ENCODE measurements around the gene MAP3K5. TPM values are rescaled to one million over a fixed set of nuclear protein-coding genes. Genes with fewer than 3 reads are reported as not detected.

Gene MAP3K5
- total RNA-seq, 2 donors from 2014 or later, result 65.7 to 98.4 TPM

DNA sequence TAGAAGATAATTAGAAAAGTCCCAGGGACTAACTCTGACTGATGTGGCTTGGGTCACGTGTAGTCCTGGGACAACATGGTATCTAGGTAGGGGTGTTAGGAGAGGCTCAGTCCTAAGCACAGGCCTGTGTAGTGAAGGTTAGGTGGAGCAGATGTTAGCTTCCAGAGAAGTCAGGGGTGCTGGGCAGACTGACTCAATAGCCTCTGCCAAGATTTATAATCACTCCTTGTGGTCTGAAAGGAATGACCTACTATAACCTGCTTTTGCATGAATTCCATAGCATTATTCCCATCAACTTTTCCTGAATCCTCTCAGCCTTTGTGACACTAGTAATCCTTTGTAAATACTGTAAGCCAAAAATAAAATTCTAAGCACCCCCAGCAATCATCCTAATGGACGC, 19.9 kb upstream of the MAP3K5 start:
- Histone ChIP-seq H3K4me3 (no peak overlapping the region), H3K4me1 (replicated peaks) (no peaks in the 10 kb centered on the region), H3K36me3 (no peaks in the 10 kb centered on the region), H3K27ac (no peak overlapping the region), H3K27me3 (replicated peaks; ENCODE audit: insufficient read depth) (no peaks in the 10 kb centered on the region), H3K9me3 (no peaks in the 10 kb centered on the region)
- intact Hi-C loops (cut with DNase I), result no loop called here
- WGBS, result 90% methylated on average over 2 of the region's 2 CpGs
- DNase-seq (ENCODE audit: low spot score), result no peak
- TF ChIP-seq CTCF (IDR thresholded peaks at IDR 0.05), result no peak
- no peak for TF ChIP-seq POLR2AphosphoS5 (IDR thresholded peaks at IDR 0.05)
- TF ChIP-seq POLR2A (IDR thresholded peaks at IDR 0.05), result no peak

- DNase-seq (ENCODE audit: low spot score), result no peak
- Histone ChIP-seq H3K9me3 (no peaks in the 10 kb centered on the region), H3K36me3 (no peaks in the 10 kb centered on the region), H3K27me3 (replicated peaks; ENCODE audit: insufficient read depth) (no peaks in the 10 kb centered on the region), H3K4me3 (no peak overlapping the region), H3K27ac (no peak overlapping the region), H3K4me1 (replicated peaks) (no peaks in the 10 kb centered on the region)
- intact Hi-C loops (cut with DNase I), result no loop called here
- TF ChIP-seq POLR2A (IDR thresholded peaks at IDR 0.05) (no peak), POLR2AphosphoS5 (IDR thresholded peaks at IDR 0.05) (no peak)
Observed at GRCh38 chr6:136811272-136811671, 19.0 kb upstream of the MAP3K5 start.

DNA sequence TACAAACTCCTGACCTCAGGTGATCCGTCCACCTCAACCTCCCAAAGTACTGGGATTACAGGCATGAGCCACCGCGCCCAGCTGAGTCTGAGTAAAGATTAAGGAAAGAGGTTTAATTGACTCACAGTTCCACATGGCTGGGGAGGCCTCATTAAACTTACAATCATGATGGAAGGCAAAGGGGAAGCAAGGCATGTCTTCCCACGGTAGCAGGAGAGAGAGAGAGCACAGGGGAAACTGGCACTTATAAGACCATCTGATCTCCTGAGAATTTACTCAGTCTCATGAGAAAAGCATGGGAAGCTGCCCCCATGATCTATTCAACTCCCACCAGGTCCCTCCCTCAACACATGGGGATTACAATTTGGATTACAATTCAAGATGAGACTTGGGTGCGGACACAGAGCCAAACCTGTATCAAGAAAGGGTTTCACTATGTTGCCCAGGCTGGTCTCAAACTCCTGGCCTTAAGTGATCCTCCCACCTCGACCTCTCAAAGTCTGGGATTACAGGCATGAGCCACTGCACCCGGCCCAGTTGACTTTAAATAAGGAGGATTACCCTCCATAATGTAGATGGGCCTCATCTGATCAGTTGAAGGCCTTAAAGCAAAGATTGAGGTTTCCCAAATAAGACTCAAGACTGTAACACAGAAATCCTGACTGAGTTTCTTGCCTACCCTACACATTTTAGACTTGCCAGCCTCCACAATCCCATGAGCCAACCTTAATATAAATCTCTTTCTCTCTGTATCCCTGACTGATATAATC, 17.0 kb upstream of the MAP3K5 start:
- no peak overlapping the region for H3K27ac ChIP-seq
- intact Hi-C loops (cut with DNase I), result no loop called here
- H3K4me3 ChIP-seq, result no peak overlapping the region
- 89% methylated on average over 7 of the region's 7 CpGs for WGBS
- DNase-seq (ENCODE audit: low spot score), result no peak
- H3K4me1 ChIP-seq (replicated peaks), result no peaks in the 10 kb centered on the region
- H3K9me3 ChIP-seq, result no peaks in the 10 kb centered on the region
- no peak for TF ChIP-seq CTCF (IDR thresholded peaks at IDR 0.05)
- H3K27me3 ChIP-seq (replicated peaks; ENCODE audit: insufficient read depth), result no peaks in the 10 kb centered on the region
- no peaks in the 10 kb centered on the region for H3K36me3 ChIP-seq

- H3K27me3 ChIP-seq (replicated peaks; ENCODE audit: insufficient read depth), result no peaks in the 10 kb centered on the region
- intact Hi-C loops (cut with DNase I), result no loop called here
- H3K4me3 ChIP-seq, result no peak overlapping the region
- no peak overlapping the region for H3K27ac ChIP-seq
- TF ChIP-seq CTCF (IDR thresholded peaks at IDR 0.05) (no peak), POLR2AphosphoS5 (IDR thresholded peaks at IDR 0.05) (no peak), POLR2A (IDR thresholded peaks at IDR 0.05) (no peak)
- no peaks in the 10 kb centered on the region for H3K4me1 ChIP-seq (replicated peaks)
- H3K9me3 ChIP-seq, result no peaks in the 10 kb centered on the region
- no peak for DNase-seq (ENCODE audit: low spot score)
- 100% methylated on average over 1 of the region's 1 CpG for WGBS
- H3K36me3 ChIP-seq, result no peaks in the 10 kb centered on the region
Observed at GRCh38 chr6:136803608-136804007, 11.3 kb upstream of the MAP3K5 start.

DNA sequence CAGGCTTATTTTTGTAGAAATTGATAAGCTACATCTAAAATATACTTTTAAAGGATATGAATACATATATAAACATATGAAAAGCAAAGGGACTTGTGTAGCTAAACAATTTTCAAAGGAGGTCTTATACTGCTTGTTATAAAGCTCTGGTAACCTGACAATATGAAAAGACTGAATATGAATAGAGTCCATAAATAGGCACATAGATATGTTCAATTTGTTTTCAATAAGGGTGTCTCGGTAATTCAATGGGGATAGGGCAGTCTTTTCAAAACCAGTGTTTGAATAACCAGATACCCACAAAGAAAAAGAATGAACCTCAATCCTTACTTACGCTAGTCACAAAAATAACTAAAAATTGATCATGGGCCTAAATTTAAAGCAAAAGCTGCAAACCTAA, 9.3 kb upstream of the MAP3K5 start:
- no peaks in the 10 kb centered on the region for H3K9me3 ChIP-seq
- 98% methylated on average over 2 of the region's 2 CpGs for WGBS
- TF ChIP-seq CTCF (IDR thresholded peaks at IDR 0.05) (no peak), POLR2A (IDR thresholded peaks at IDR 0.05) (no peak), POLR2AphosphoS5 (IDR thresholded peaks at IDR 0.05) (no peak)
- intact Hi-C loops (cut with DNase I), result no loop called here
- H3K4me1 ChIP-seq (replicated peaks), result no peaks in the 10 kb centered on the region
- no peaks in the 10 kb centered on the region for H3K36me3 ChIP-seq
- no peak overlapping the region for H3K27ac ChIP-seq
- no peak for DNase-seq (ENCODE audit: low spot score)
- H3K4me3 ChIP-seq, result no peak overlapping the region
- H3K27me3 ChIP-seq (replicated peaks; ENCODE audit: insufficient read depth), result no peaks in the 10 kb centered on the region
